ENCODE measurements around the gene RGS3. TPM values are rescaled to one million over a fixed set of nuclear protein-coding genes. Genes with fewer than 3 reads are reported as not detected.

Gene RGS3
- total RNA-seq, 1 donor from 2014 or later, result 18.9 TPM

- Mint-ChIP-seq H3K27ac (ENCODE audit: unreplicated experiment) (no peak overlapping the region), H3K4me3 (ENCODE audit: unreplicated experiment) (no peak overlapping the region), H3K9me3 (ENCODE audit: unreplicated experiment) (peaks cover 4% of the 10 kb centered on the region), H3K4me1 (ENCODE audit: low read depth, unreplicated experiment) (peaks cover 2% of the 10 kb centered on the region), H3K36me3 (ENCODE audit: unreplicated experiment) (no peaks in the 10 kb centered on the region), H3K27me3 (ENCODE audit: unreplicated experiment) (no peaks in the 10 kb centered on the region)
- TF ChIP-seq CTCF (IDR thresholded peaks at IDR 0.05; ENCODE audit: partially characterized antibody, unreplicated experiment), result no peak
- no peak for DNase-seq
Measured at GRCh38 chr9:113499876-113500497, 36.5 kb downstream of the RGS3 start.

- DNase-seq, result no peak
- H3K27ac Mint-ChIP-seq (ENCODE audit: unreplicated experiment), result no peak overlapping the region
Measured at GRCh38 chr9:113501129-113501686, 37.7 kb downstream of the RGS3 start.

DNA sequence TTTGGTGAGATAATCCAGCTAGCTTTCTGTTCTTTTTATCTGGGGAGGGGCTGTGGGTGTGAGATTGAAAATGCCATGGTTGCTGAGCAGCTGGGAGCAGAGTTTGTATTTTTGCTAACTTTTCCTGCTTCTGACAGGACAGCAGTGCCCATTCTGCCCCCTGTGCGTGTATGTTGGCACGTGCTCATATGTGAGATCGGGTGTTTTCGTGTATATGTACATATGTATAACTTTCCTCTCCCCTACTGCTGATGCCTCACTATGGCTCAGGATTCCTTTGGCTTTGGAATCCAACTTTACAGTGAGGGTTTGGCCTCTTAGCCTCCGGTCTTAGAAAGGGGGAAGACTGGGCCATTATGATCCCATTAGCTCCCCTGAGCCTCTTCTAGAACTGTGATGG is 38.3 kb downstream of the RGS3 start:
- no peak overlapping the region for H3K27ac Mint-ChIP-seq (ENCODE audit: unreplicated experiment)
- peaks cover 10% of the 10 kb centered on the region for H3K4me1 Mint-ChIP-seq (ENCODE audit: low read depth, unreplicated experiment)
- DNase-seq, result no peak
- peaks cover 4% of the 10 kb centered on the region for H3K9me3 Mint-ChIP-seq (ENCODE audit: unreplicated experiment)
- H3K36me3 Mint-ChIP-seq (ENCODE audit: unreplicated experiment), result no peaks in the 10 kb centered on the region
- no peak for TF ChIP-seq CTCF (IDR thresholded peaks at IDR 0.05; ENCODE audit: partially characterized antibody, unreplicated experiment)
- no peak overlapping the region for H3K4me3 Mint-ChIP-seq (ENCODE audit: unreplicated experiment)
- no peaks in the 10 kb centered on the region for H3K27me3 Mint-ChIP-seq (ENCODE audit: unreplicated experiment)

More at GRCh38 chr9:113501129-113501686, 37.7 kb downstream of the RGS3 start:
- no peak for TF ChIP-seq CTCF (IDR thresholded peaks at IDR 0.05; ENCODE audit: partially characterized antibody, unreplicated experiment)
- no peaks in the 10 kb centered on the region for H3K36me3 Mint-ChIP-seq (ENCODE audit: unreplicated experiment)
- peaks cover 4% of the 10 kb centered on the region for H3K9me3 Mint-ChIP-seq (ENCODE audit: unreplicated experiment)
- H3K27me3 Mint-ChIP-seq (ENCODE audit: unreplicated experiment), result no peaks in the 10 kb centered on the region
- H3K4me3 Mint-ChIP-seq (ENCODE audit: unreplicated experiment), result no peak overlapping the region
- H3K4me1 Mint-ChIP-seq (ENCODE audit: low read depth, unreplicated experiment), result peaks cover 10% of the 10 kb centered on the region

GRCh38 chr9:113502427-113503034 is 39.0 kb downstream of the RGS3 start:
- H3K27ac Mint-ChIP-seq (ENCODE audit: unreplicated experiment), result no peak overlapping the region
- H3K4me3 Mint-ChIP-seq (ENCODE audit: unreplicated experiment), result no peak overlapping the region
- peaks cover 10% of the 10 kb centered on the region for H3K4me1 Mint-ChIP-seq (ENCODE audit: low read depth, unreplicated experiment)

More at GRCh38 chr9:113502427-113503034, 39.0 kb downstream of the RGS3 start:
- no peaks in the 10 kb centered on the region for H3K36me3 Mint-ChIP-seq (ENCODE audit: unreplicated experiment)
- H3K27me3 Mint-ChIP-seq (ENCODE audit: unreplicated experiment), result no peaks in the 10 kb centered on the region
- DNase-seq, result no peak
- TF ChIP-seq CTCF (IDR thresholded peaks at IDR 0.05; ENCODE audit: partially characterized antibody, unreplicated experiment), result no peak
- H3K9me3 Mint-ChIP-seq (ENCODE audit: unreplicated experiment), result peaks cover 4% of the 10 kb centered on the region
